GM19025 (cell line): ENCODE measurements around the gene MTMR2.
"Not testable (repeated sequence)": the region's sequence is repeated elsewhere in the genome, so short reads cannot be mapped to it uniquely, and the experiment has no call there.

Source experiments
- ATAC-seq: cut with Tn5 transposase; IDR thresholded peaks from one replicate; pipeline ENCODE4 v1.9.1; 2021; ENCODE audit warnings: mild to moderate bottlenecking, low read depth, moderate library complexity; ENCODE audit not compliant: unreplicated experiment

The MTMR2 gene

DNA sequence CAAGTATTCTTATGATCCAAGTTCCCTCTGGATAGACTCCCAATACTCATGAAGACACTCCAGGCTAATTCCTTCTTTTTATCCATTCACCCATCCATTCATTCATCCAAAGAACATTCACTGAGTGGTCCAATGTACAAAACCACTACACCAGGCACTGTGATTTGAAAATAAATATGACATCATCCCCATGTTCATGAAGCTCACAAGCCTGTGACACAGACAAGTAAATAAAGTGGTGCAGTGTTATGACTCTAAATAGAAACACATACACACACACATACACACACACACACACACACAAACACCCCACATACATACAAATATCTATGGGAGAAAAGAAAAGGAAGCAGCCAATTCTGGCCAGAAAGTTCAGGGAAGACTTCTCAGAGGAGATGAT lies 35.5 kb downstream of the MTMR2 start:
- ATAC-seq, result no peak

DNA sequence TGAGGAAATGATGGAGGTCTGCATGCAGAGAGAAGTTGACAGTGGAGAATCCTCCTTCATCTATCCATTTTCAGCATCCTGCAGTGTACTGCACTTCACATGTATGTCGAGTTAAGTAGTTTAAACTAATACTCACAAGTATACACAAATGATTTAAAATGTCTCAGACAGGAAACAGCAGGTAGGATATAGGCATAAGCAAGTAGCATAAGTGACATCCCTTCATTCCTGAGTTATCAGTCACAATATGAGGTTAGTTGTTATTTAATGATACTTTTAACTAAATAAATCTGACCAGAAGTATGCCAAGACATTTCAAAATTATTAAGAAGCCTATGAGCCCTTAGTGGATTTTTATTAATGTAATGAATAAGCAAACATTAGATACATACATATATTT lies 37.4 kb downstream of the MTMR2 start:
- no peak for ATAC-seq

DNA sequence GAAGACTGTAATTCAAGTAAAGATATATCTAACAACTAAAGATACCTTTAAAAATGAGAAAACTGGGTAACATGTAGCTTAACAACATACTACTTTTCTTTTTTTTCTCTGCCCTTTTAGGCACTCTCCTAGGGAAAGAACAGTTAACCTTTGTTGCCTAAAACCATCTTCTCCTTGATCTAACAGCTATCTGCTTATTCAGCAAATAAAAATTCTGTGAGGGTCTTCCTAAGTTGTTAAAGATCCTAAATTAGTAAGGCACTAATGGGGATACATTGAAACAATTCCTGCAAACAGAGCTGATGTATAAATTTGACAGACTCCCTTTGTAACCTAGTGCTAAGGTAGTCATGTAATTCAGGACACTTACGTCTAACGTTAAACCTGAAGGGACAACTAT lies 39.1 kb downstream of the MTMR2 start:
- no peak for ATAC-seq

DNA sequence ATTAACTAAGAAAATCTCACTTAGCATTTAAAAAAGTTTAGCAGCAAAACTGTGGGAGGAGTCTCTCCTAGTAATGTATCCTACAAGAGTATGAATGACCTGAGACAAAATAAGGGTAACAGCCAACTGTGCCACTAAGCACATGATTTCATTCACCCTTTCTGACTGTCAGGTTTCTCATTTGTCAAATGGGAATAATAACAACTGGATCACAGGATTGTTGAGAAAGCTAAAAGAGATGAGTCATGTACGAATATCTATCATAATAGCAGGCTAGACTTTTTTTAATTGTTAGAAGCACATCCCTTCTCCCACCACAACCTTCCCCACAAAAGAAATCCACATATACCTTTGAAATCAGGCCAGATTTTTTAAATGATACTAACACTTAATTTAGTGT lies 39.5 kb downstream of the MTMR2 start:
- no peak for ATAC-seq

DNA sequence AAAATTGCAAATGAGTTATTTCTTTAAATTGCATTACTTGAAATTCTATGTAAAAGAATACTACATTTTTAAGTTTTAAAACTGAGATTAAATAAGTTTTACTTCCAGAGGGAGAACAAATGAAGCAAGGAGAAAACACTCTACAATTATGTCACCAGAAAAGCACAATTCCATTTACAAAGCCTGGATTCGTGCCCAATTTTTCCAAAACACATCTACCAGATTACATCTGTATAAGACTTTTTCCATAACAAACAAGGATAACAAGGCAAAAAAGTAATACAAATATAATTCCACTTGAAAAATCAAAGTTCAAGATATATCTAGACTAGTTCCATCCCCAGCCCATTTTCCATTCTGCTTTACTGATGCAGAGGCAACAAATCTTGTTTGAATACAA lies 40.5 kb downstream of the MTMR2 start:
- ATAC-seq, result no peak

DNA sequence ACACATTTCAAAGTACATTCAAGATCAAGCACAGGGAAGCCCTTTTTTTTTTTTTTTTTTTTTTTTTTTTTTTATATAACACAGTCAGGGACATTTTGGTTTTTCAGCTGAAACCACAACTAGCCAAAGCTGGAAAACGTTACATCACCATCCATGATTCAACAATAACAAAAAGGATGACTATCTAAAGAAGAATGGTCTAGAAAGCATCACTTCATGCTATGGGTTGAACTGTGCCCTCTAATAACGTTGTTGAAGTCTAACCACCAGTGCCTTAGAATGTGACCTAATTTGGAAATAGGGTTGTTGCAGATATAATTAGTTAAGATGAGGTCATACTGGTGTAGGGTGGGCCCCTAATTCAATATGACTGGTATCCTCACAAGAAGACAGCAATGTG lies 46.6 kb downstream of the MTMR2 start:
- ATAC-seq, result no peak

DNA sequence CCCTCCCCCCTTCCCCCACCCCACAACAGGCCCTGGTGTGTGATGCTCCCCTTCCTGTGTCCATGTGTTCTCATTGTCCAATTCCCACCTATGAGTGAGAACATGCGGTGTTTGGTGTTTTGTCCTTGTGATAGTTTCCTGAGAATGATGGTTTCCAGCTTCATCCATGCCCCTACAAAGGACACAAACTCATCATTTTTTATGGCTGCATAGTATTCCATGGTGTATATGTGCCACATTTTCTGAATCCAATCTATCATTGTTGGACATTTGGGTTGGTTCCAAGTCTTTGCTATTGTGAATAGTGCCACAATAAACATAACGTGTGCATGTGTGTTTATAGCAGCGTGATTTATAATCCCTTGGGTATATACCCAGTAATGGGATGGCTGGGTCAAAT lies 53.0 kb downstream of the MTMR2 start:
- ATAC-seq, result not testable (repeated sequence)

DNA sequence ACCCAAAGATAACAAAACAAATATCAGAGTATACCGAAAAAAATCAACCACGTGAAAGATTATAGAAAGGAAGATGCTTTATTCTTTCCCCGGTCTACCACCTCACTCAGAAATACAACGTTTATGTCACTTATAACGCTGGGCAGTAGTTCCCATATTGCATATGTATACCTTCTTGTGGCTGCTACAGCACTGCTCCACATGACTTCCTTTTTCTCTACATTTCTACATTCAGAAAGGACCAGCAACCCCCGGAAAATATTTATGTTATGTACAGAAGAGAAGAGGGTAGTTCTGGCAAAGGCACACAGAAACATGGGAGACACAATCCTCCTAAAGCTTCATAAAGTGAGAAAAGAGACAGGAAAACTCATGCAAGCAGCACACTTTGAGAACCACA lies 56.8 kb downstream of the MTMR2 start:
- no peak for ATAC-seq

DNA sequence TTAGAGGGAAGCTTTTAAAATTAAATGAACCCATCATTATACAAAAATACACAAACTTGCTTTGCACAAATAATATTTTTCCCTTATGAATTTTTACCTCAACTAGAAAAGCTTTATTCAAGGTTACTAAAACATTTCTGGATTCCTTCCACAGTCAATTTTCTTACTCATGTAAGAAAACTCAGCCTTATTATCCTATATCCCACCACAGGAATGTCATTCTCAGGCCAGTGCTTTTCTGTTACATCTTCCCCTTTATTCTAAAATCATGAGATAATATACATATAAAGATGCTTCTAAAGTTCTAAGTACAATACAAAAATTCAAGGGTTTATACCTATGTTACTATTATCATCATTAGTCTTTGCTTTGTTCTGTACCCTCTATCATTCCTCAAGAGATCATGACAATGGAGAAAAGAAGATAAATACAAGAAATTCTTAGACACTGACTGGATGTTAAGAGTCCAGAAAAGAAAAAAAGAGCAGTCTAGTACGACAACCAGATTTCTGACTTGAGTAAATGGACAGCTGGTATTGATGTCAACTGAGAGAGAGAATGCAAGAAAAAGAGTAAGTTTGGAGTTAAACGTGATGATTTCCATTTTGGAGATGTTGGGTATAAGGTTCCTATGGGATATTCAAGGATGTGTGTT lies 60.3 kb downstream of the MTMR2 start:
- ATAC-seq, result no peak

DNA sequence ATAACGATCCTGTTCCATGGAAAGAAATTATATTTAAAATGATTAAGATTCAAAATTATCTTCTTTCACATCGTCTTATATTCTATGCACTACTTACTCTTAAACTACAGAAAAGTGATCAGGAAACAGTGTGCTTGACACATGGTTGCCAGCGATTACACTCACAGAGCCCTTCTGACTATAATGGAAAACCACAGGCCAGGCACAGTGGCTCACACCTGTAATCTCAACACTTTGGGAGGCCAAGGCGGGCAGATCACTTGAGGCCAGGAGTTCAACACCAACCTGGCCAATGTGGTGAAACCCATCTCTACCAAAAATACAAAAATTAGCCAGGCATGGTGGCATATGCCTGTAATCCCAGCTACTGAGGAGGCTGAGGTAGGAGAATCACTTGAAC lies 63.9 kb downstream of the MTMR2 start:
- ATAC-seq, result not testable (repeated sequence)

DNA sequence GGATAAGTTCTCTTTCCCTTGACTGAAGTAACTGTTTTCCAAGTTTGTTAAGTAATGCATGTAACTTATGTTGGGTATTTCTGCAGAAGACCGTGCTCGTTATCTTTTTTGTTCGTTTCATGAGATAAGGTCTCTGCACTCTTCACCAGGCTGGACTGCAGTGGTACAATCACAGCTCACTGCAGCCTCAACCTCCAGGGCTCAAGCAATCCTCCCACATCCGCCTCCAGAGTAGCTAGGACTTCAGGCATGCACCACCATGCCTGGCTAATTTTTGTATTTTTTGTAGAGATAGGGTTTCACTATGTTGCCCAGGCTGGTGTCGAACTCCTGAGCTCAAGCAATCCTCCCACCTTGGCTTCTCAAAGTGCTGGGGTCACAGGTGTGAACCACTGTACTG lies 69.5 kb downstream of the MTMR2 start:
- ATAC-seq, result not testable (repeated sequence)

DNA sequence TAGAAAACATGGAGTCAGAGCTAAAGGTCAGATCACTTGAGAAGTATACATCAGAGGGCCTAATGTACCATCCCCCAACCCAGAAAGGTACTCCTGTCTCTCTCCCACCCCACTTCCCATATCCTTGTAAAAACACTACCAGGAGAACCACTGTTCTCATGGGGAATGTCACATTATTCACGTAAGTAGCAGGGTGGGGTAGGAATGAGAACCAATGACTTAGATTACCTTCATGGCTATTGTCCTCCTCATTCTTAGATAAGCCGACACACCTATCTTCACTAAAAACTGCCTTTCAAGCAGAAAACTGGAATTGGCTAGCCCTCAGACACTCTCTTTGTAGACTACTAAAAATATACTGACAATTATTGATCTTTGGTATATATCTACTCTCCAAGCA lies 70.0 kb downstream of the MTMR2 start:
- ATAC-seq, result no peak

DNA sequence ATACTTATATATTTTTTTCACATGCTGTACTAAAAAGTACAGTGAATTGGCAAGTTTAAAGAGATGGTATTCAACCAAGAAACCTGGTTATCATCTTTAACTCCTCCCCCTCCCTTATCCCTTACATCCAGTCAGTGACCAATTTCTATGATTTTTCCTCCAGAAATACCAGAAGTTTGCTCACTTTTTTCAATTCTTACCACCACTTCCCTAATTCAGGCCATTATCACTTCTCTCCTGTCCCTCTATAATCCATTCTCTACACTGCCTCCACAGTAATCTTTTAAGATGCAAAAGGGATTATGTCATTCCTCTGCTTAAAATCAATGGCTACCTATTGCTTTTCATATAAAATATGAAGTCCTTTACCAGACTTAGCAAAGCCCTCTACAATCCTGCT lies 70.8 kb downstream of the MTMR2 start:
- ATAC-seq, result no peak

DNA sequence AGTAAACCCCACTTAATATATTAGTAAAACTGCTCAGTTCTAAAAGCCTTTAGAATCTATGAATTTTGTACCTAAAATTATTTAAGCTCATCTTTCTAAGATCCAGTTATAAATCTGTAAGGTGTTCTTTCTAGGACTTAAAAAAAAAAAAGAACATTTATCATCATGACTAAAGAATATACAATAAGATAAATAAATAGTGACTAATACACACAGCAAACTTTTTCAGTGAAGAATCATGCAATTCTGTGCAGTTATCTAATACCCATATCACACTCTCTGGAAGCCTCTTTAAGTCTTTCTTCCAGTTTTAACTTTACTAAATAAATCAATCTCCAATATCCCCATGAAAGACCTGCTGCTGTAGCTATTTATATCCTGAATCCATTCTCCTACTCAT lies 73.8 kb downstream of the MTMR2 start:
- ATAC-seq, result no peak

DNA sequence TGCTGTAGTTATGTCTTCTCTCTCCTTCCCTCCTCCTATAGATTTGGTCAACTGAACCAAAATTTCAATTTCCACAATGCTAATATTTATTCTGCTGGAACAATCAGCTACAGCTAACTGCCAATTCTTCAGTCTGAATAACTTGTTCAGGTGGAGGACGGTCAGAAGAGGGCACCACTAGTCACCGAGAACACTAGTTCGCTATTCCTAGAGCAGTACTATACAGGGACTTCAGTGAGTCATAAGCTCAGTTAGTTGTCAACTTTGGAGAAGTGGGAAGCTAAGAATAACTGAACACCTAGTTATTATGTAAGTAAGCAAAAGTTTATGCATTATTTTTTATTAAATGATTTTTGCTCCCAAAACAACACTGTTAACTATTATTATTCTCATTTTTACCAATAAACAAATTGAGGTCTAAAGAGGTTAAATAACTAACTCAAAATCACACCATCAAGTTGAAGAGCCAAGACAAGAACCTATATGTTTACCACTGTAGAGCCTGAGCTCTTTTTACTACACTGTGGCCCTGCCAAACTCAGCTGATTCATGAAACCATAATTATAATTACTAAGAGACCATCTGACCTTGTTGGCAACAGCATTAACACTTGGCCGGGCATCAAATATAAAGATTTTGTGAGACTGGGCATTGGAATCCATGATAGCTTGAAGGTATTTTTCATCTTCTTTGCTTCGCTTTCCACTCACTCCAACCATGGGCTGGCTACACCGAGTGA lies 74.7 kb downstream of the MTMR2 start:
- no peak for ATAC-seq

DNA sequence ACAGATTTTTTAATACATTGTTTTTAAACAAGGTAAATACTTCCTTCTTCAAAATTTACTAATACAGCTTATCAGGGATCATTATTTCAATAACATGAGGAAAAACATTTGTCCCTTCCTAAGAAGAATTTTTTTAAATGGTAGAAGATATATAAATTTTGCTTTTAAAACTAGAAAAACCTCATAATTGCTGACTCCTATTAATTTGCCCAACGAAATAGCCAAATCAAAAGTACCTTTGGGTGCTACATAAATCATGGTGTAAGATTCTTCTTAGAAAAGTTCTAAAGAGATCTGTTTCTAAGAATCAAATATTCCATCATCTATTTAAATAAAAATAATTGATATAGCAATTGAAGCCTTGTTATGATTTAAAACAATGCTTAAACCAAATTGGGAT lies 78.7 kb downstream of the MTMR2 start:
- no peak for ATAC-seq

DNA sequence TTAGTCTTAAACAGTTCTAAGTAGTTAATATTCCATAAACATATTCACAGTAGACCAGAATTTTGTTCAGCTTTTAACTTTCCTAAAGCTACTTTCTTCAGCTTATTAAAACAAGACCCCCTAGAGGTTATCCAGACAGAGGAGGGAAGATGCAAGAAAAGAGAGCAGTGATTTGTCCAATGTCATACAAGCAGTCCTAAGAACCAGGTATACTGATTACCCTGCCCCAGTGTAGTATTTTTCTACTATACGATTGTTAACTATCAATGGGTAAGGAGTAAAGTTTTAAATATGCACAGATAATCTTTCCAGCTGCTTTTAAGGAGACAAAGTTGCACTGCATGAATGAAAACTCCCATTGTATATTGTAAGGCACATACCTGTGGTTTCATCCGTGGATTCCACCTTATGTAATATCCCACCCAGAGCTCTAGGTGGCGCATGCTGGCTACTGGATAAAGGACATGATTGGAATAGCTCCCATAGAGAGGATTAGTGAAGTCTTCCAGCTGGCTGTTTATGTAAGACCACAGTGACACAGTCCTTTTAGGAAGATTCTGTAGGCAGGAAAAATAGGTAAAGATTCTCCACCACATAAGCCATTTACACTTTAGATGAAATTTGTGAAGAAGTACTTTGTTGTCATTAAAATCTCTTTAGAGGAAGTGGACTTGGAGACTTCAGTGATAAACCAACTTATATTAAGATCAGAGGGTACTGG lies 88.0 kb downstream of the MTMR2 start:
- peak; percentile 83 for ATAC-seq

DNA sequence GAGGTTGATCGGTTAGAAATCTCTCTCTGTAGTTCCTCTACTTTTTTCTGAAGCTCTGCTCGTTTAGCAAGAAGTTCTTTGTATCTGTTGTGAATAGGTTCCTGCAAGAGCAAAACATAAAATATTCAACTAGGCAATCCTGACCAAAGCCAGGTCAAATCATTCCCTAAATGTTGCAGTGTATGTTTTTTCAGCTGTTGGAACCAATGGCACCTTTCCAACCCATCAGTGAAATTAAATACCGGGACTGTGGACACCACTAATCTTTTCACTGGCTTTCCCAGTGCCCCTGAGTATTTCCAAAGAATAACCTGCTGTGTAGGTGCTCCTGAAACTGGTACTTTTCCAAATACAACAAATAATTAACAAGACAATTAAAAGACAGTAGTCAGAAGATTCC lies 88.6 kb downstream of the MTMR2 start:
- ATAC-seq, result no peak

DNA sequence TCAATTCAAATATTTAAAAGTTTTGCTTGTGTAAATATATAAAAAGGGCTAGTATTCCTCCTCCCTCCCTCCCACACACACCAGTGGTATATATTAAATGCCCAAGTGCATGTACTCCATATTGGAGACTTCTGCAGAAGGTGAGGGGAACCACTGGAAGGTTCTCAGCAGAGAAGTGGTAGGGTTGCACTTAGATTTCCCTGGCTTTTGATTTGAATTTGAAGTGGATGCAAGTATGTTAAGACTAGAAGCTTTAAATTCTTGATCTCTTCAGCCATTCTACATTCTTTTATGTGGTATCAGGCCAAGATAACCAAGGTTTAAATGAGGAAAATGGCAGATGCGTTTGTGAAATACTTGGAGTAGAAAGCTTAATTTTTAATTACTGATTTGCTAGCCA lies 90.5 kb downstream of the MTMR2 start:
- no peak for ATAC-seq

DNA sequence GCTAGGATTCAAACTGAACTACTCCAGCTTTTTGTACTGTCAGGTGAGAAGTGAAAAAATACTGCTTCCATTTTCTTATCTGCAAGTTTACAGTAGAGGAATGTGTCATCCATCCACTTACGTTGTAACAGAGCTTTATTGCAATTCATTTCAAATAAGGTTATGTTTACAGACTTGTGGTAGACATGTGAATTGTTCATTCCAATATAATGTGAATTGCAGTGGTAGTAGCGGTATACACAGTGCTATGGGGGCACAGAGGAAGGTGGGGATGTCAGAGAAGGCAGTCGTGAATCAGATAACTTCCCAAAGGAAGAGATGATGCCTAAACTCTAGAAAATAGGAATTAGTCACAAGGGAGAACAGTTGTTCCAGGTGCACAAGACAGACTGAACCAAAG lies 91.1 kb downstream of the MTMR2 start:
- ATAC-seq, result no peak

DNA sequence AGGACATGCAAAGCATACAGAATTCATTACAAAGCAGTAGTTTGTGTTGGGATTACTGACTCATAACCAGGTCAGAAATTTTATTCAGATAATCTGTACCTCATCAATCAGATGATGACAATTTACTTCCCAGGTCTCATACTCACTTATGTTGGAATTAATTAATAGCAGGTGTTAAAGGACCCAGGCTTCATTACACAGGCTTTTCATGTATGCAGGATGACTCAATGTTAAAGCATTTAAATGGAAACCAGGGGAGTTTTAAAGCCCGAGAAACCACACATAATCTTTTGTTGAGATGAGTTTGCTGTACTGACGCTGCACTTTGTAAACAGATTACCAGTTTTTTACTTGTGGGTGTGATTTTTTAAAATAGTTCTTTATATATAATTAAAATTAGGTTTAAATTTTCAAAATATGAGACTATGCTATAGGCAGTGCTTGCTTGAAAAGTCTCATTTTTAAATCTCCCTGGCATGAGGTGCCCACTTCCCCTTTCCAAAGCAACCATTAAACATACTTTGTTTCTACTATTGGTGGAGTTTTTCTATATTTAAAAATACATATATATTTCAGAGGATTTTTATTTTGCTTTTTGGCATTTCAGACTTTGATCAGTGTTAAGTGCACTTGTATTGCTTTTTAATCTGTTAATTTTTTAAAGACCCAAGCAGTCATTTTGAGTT lies 92.6 kb downstream of the MTMR2 start:
- ATAC-seq, result no peak
